GM23248 (cell line): ENCODE results near the gene LRRC72.

Experiments
- EZH2 ChIP-seq: fragments of 200-600 bp; sonication (generic); IDR thresholded peaks from 2 replicates; pipeline ENCODE4 v1.6.1; 2018; ENCODE audit warnings: antibody characterized with exemption, mild to moderate bottlenecking; ENCODE audit not compliant: insufficient read depth, poor library complexity, severe bottlenecking
- EZH2phosphoT487 ChIP-seq: fragments of 200-600 bp; sonication (generic); IDR thresholded peaks from 2 replicates; pipeline ENCODE4 v1.6.1; 2018; ENCODE audit warnings: antibody characterized with exemption, moderate library complexity, mild to moderate bottlenecking, low read depth; ENCODE audit not compliant: insufficient read depth

GRCh38 chr7:16514729-16515128 lies 11.9 kb upstream of the LRRC72 start:
- no peak for TF ChIP-seq EZH2
- TF ChIP-seq EZH2phosphoT487: no peak
